Astrocyte (in vitro differentiated cells and primary cell): ENCODE measurements around the gene RPS3A.

Experiments used
- EZH2 ChIP-seq: IDR thresholded peaks from 2 replicates; pipeline ENCODE4 v1.6.1; 2012; ENCODE audit warnings: mild to moderate bottlenecking, low read length, inconsistent platforms; ENCODE audit not compliant: insufficient read depth
- TF ChIP-seq, protein P1 (sequence below): IDR thresholded peaks from 2 replicates; pipeline ENCODE4 v1.5.1; 2011; ENCODE audit warnings: low read depth, mild to moderate bottlenecking, inconsistent platforms, low read length, moderate library complexity; ENCODE audit not compliant: insufficient read depth

DNA sequence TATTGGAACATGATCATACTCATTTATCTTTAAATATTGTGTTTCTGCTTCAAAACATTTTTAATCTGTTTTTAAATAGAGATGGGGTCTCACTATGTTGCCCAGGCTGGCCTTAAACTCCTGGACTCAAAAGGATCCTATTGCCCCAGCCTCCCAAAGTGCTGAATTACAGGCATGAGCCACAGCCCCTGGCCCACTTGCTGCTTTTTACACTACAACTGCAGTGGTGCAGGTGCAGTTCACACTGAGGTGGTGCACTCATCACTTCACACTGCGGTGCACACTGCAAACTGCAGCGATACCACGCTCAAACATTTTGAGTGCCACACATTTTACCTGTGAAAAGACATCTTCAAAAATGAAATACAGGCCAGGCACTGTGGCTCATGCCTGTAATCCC lies 10.8 kb downstream of the RPS3A start:
- TF ChIP-seq, protein P1, sequence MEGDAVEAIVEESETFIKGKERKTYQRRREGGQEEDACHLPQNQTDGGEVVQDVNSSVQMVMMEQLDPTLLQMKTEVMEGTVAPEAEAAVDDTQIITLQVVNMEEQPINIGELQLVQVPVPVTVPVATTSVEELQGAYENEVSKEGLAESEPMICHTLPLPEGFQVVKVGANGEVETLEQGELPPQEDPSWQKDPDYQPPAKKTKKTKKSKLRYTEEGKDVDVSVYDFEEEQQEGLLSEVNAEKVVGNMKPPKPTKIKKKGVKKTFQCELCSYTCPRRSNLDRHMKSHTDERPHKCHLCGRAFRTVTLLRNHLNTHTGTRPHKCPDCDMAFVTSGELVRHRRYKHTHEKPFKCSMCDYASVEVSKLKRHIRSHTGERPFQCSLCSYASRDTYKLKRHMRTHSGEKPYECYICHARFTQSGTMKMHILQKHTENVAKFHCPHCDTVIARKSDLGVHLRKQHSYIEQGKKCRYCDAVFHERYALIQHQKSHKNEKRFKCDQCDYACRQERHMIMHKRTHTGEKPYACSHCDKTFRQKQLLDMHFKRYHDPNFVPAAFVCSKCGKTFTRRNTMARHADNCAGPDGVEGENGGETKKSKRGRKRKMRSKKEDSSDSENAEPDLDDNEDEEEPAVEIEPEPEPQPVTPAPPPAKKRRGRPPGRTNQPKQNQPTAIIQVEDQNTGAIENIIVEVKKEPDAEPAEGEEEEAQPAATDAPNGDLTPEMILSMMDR: no peak
- no peak for TF ChIP-seq EZH2
